Mesenchymal stem cell (in vitro differentiated cells and primary cell): Measurements from ENCODE around the gene CA14. TPM values are rescaled to one million over a fixed set of nuclear protein-coding genes. Genes with fewer than 3 reads are reported as not detected.

Source experiments
- DNase-seq: peaks from one replicate; pipeline ENCODE4 v3.0.0-alpha.2; 2013
- H2AFZ ChIP-seq: one replicate; pipeline ENCODE4 v1.6.1; 2013; ENCODE audit warnings: low read depth, mild to moderate bottlenecking, control low read depth, inconsistent platforms, low read length, moderate library complexity
- H2AK5ac ChIP-seq: 2 replicates; pipeline ENCODE4 v1.6.1; 2013; ENCODE audit warnings: low read length, moderate library complexity, mild to moderate bottlenecking, inconsistent platforms; ENCODE audit not compliant: severe bottlenecking
- H2BK120ac ChIP-seq: one replicate; pipeline ENCODE4 v1.6.1; 2013; ENCODE audit warnings: low read depth, mild to moderate bottlenecking, inconsistent platforms, low read length, moderate library complexity
- H2BK12ac ChIP-seq, 2 experiments: one replicate each; pipeline ENCODE4 v1.6.1; 2013; ENCODE audit warnings: inconsistent platforms in 2 of 2, low read length in 2 of 2, mild to moderate bottlenecking in 2 of 2, moderate library complexity in 2 of 2, control low read depth in 1 of 2
- H2BK15ac ChIP-seq: one replicate; pipeline ENCODE4 v1.6.1; 2013; ENCODE audit warnings: mild to moderate bottlenecking, low read depth, inconsistent platforms; ENCODE audit not compliant: poor library complexity, severe bottlenecking
- H2BK5ac ChIP-seq: 2 replicates; pipeline ENCODE4 v1.6.1; 2013; ENCODE audit warnings: low read depth, mild to moderate bottlenecking, low read length, control low read depth, inconsistent platforms; ENCODE audit not compliant: poor library complexity, severe bottlenecking
- H3K14ac ChIP-seq, 2 experiments: one replicate each; pipeline ENCODE4 v1.6.1; 2013; ENCODE audit warnings: inconsistent platforms in 2 of 2, low read length in 2 of 2, control low read depth in 1 of 2, mild to moderate bottlenecking in 1 of 2, moderate library complexity in 1 of 2
- H3K18ac ChIP-seq, 2 experiments: one replicate each; pipeline ENCODE4 v1.6.1; 2013; ENCODE audit warnings: inconsistent platforms in 2 of 2, low read length in 2 of 2, control low read depth in 1 of 2, low read depth in 1 of 2, mild to moderate bottlenecking in 1 of 2
- H3K23ac ChIP-seq, 2 experiments: one replicate each; pipeline ENCODE4 v1.6.1; 2013; ENCODE audit warnings: inconsistent platforms in 2 of 2, low read length in 2 of 2, mild to moderate bottlenecking in 2 of 2, moderate library complexity in 2 of 2, control low read depth in 1 of 2
- H3K27ac ChIP-seq: 2 replicates; pipeline ENCODE4 v1.5.1; 2013; ENCODE audit warnings: mild to moderate bottlenecking, moderate library complexity, low read length, control low read depth, inconsistent platforms; ENCODE audit not compliant: poor library complexity, severe bottlenecking
- H3K27me3 ChIP-seq, 2 experiments: 2 replicates each; pipeline versions ENCODE4 v1.6.1 to v1.7.0; 2013; ENCODE audit warnings: low read length in 2 of 2, mild to moderate bottlenecking in 2 of 2, moderate library complexity in 2 of 2, control low read depth in 1 of 2, inconsistent platforms in 1 of 2; ENCODE audit not compliant: control insufficient read depth in 1 of 2, insufficient read depth in 1 of 2
- H3K36me3 ChIP-seq, 2 experiments: 2 replicates each; pipeline versions ENCODE4 v1.6.1 to v1.7.0; 2013; ENCODE audit warnings: low read length in 2 of 2, control low read depth in 1 of 2, inconsistent platforms in 1 of 2, low read depth in 1 of 2, mild to moderate bottlenecking in 1 of 2; ENCODE audit not compliant: insufficient read depth in 2 of 2, control insufficient read depth in 1 of 2
- H3K4ac ChIP-seq, 2 experiments: one replicate each; pipeline ENCODE4 v1.6.1; 2013; ENCODE audit warnings: inconsistent platforms in 2 of 2, low read length in 2 of 2, mild to moderate bottlenecking in 2 of 2, moderate library complexity in 2 of 2, control low read depth in 1 of 2, low read depth in 1 of 2
- H3K4me1 ChIP-seq: 2 replicates; pipeline ENCODE4 v1.6.1; 2013; ENCODE audit warnings: low read depth, low read length, control low read depth; ENCODE audit not compliant: control insufficient read depth, insufficient read depth
- H3K4me2 ChIP-seq: 2 replicates; pipeline ENCODE4 v1.6.1; 2013; ENCODE audit warnings: low read length, mild to moderate bottlenecking, inconsistent platforms; ENCODE audit not compliant: poor library complexity, severe bottlenecking
- H3K4me3 ChIP-seq, 2 experiments: 2 replicates each; pipeline versions ENCODE4 v1.5.1 to v1.7.0; 2013; ENCODE audit warnings: low read length in 2 of 2, mild to moderate bottlenecking in 2 of 2, control low read depth in 1 of 2, low read depth in 1 of 2; ENCODE audit not compliant: insufficient read depth in 1 of 2
- H3K79me1 ChIP-seq: replicated peaks from 2 replicates; pipeline ENCODE4 v1.6.1; 2013; ENCODE audit warnings: mild to moderate bottlenecking, control low read depth, low read length, inconsistent platforms; ENCODE audit not compliant: poor library complexity, severe bottlenecking
- H3K9ac ChIP-seq: 2 replicates; pipeline ENCODE4 v1.7.0; 2013; ENCODE audit warnings: mild to moderate bottlenecking, low read length, moderate library complexity
- H3K9me3 ChIP-seq: 2 replicates; pipeline ENCODE4 v1.7.0; 2013; ENCODE audit warnings: mild to moderate bottlenecking, low read length; ENCODE audit not compliant: control insufficient read depth
- H4K8ac ChIP-seq: one replicate; pipeline ENCODE4 v1.6.1; 2013; ENCODE audit warnings: inconsistent platforms, mild to moderate bottlenecking, low read length, moderate library complexity
- H4K91ac ChIP-seq: one replicate; pipeline ENCODE4 v1.6.1; 2013; ENCODE audit warnings: mild to moderate bottlenecking, low read length, inconsistent platforms
- WGBS: methylation state at CpG from one replicate; pipeline ENCODE4 v1.1.7; 2013; ENCODE audit warnings: mixed read lengths; 5-methylcytosine and 5-hydroxymethylcytosine counted together
- small RNA-seq: library from polyadenylated mRNA; stranded (forward); fragments of <200 nt; extraction: miRNeasy Mini kit (QIAGEN cat#:217004); gene quantifications from one replicate; pipeline ENCODE3, GENCODE V24; 2013; ENCODE audit warnings: low read depth

Gene CA14

GRCh38 chr1:150311762-150312161 is 54.2 kb downstream of the CA14 start:
- no peaks in the 10 kb centered on the region for H3K27me3 ChIP-seq
- H4K91ac ChIP-seq: no peak overlapping the region
- H3K4me1 ChIP-seq: no peaks in the 10 kb centered on the region
- DNase-seq: no peak
- H3K23ac ChIP-seq: no peak overlapping the region
- H3K36me3 ChIP-seq: peaks cover 17 to 21% of the 10 kb centered on the region in 2 experiments
- no peak overlapping the region for H3K18ac ChIP-seq
- no peak overlapping the region for H2AFZ ChIP-seq
- H3K4me2 ChIP-seq: no peak overlapping the region
- no peak overlapping the region for H3K14ac ChIP-seq
- no peak overlapping the region for H2BK120ac ChIP-seq
- H3K27ac ChIP-seq: no peak overlapping the region
- no peaks in the 10 kb centered on the region for H3K79me1 ChIP-seq
- H3K9me3 ChIP-seq: no peaks in the 10 kb centered on the region
- H2AK5ac ChIP-seq: no peak overlapping the region
- WGBS: 100% methylated on average over 2 of the region's 2 CpGs
- H2BK12ac ChIP-seq: no peak overlapping the region
- H3K4me3 ChIP-seq: no peak overlapping the region
- no peak overlapping the region for H4K8ac ChIP-seq
- H3K9ac ChIP-seq: no peak overlapping the region
- H2BK5ac ChIP-seq: no peak overlapping the region
- no peak overlapping the region for H2BK15ac ChIP-seq
- H3K4ac ChIP-seq: no peak overlapping the region

Small RNAs within 50 kb of the gene (small RNA-seq; reads per million reads assigned to genes)
- not detected for gene RN7SL480P
- not detected for gene RNU2-17P
